Endothelial cell of umbilical vein (primary cell): Measurements from ENCODE around the gene DAND5.

Source experiments
- CTCF ChIP-seq, 2 donors: IDR thresholded peaks; 1 replicate in 1 of 2; 2 replicates in 1 of 2; pipeline ENCODE4 v1.5.1; 2011; ENCODE audit warnings: low read length in 2 of 2, mild to moderate bottlenecking in 2 of 2, moderate library complexity in 2 of 2, control low read depth in 1 of 2, inconsistent platforms in 1 of 2, low read depth in 1 of 2; ENCODE audit not compliant: insufficient read depth in 1 of 2; ENCODE audit errors: extremely low read depth in 1 of 2
- EZH2 ChIP-seq: IDR thresholded peaks from 2 replicates; pipeline ENCODE4 v1.6.1; 2012; ENCODE audit warnings: borderline replicate concordance, low read depth, mild to moderate bottlenecking, moderate library complexity, low read length, inconsistent platforms; ENCODE audit not compliant: severe bottlenecking
- FOS ChIP-seq: IDR thresholded peaks from 2 replicates; pipeline ENCODE4 v1.6.1; 2011; ENCODE audit warnings: mild to moderate bottlenecking, low read length, moderate library complexity, borderline replicate concordance; ENCODE audit not compliant: insufficient read depth
- GATA2 ChIP-seq: IDR thresholded peaks from 2 replicates; pipeline ENCODE4 v1.7.0; 2011; ENCODE audit warnings: low read depth, mild to moderate bottlenecking, moderate library complexity, mixed read lengths, low read length; ENCODE audit not compliant: insufficient read length, insufficient read depth
- JUN ChIP-seq: IDR thresholded peaks from 2 replicates; pipeline ENCODE4 v1.6.1; 2011; ENCODE audit warnings: borderline replicate concordance, low read depth; ENCODE audit not compliant: insufficient read length, insufficient read depth
- MYC ChIP-seq: IDR thresholded peaks from one replicate; pipeline ENCODE4 v1.6.1; 2011; ENCODE audit warnings: mild to moderate bottlenecking, low read depth, low read length
- POLR2A ChIP-seq: IDR thresholded peaks from 2 replicates; pipeline ENCODE4 v1.6.1; 2012; ENCODE audit warnings: low read depth, mild to moderate bottlenecking, control low read depth, low read length
- POLR2AphosphoS5 ChIP-seq: IDR thresholded peaks from 2 replicates; pipeline ENCODE4 v1.6.1; 2012; ENCODE audit warnings: low read depth, mild to moderate bottlenecking, control low read depth, low read length, moderate library complexity; ENCODE audit not compliant: insufficient read depth

DNA sequence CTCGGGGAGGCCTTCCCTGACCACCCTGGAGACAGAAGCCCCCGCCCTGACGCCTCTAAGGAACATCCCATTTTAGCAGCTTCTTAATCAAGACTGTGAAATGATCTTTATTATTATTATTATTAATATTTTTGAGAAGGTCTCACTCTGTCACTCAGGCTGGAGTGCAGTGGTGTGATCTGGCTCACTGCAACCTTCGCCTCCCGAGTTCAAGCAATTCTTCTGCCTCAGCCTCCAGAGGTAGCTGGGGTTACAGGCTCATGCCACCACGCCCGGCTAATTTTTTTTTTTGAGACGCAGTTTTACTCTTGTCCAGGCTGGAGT, 3.6 kb upstream of the DAND5 start:
- no peak for TF ChIP-seq POLR2A
- TF ChIP-seq MYC = no peak
- TF ChIP-seq GATA2 = no peak
- no peak for TF ChIP-seq CTCF (IDR thresholded peaks at IDR 0.05; ENCODE audit: extremely low read depth in 1 of 2, insufficient read depth in 1 of 2, low read depth in 1 of 2, low read length in 2 of 2)
- no peak for TF ChIP-seq EZH2
- no peak for TF ChIP-seq POLR2AphosphoS5
- no peak for TF ChIP-seq FOS
- TF ChIP-seq JUN = no peak
